T1000 (cell line): Measurements from ENCODE around the gene AMMECR1.
"Not testable (repeated sequence)": the region's sequence is repeated elsewhere in the genome, so short reads cannot be mapped to it uniquely, and the experiment has no call there.

ENCODE experiments used
- DNase-seq: peaks from one replicate; lab custom pipeline; 2025; ENCODE audit warnings: mixed read lengths; lab: John Stamatoyannopoulos, UW

Gene AMMECR1

DNA sequence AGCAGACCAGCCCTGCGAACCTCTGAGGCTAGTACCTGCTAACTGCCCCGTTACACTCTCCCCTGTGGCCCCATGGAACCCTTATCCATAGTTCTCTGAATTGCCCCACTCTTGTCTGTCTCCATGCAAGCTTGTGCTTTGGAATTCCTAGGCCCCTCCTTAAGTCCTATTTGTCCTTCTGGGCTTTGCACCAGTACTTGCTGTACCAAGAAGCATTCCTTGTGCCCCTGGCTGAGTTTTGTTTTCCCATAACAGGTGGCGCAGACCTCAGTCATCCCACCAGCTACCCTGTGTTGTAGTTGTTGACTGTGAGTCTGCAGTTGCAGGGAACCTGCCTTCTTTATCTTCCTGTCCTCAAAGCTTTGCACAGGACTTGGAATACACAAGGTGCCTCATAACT, 147.9 kb downstream of the AMMECR1 start:
- no peak for DNase-seq

DNA sequence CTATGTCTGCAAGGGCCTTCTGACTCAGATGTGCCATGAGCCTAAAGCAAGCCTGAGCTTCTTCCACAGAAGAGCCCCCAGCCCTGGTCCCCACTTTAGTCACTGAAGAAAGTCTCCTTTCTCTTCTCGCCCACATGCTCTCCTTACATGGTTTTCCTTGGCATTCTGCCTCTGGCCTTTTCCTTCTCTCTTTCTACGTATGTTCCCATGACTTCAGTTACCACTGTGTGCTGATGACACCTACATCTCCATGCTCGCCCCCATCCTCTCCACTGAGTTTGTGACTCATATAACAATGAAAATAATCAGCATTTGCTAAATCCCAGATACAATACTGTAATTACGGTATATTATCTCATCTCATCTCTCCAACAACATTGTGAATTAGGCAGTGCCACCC, 149.3 kb downstream of the AMMECR1 start:
- DNase-seq = peak; percentile 5

DNA sequence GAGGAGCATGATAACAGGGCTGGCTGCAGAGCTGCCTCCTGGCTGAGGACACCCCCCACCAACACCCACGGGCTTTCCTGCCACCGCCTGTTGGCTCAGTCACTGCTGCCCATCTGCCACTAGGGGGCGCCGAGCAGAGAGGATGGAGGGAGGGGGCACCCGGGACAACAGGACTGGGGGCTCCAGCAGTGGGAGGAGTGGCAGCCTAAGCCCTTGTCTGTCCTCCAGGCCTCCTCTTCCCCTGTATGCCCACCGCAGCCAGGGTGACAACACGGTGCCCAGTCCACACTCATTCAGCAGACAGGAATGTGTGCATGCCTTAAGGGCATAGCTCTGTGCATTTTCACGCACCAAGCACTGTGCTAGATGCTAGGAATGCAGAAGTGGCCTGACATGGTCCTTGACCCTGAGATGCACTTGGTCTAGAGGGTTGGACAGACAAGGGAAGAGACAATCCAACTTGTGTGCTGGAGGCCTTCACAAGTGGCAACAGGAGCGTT, 149.9 kb downstream of the AMMECR1 start:
- peak; percentile 18 for DNase-seq

DNA sequence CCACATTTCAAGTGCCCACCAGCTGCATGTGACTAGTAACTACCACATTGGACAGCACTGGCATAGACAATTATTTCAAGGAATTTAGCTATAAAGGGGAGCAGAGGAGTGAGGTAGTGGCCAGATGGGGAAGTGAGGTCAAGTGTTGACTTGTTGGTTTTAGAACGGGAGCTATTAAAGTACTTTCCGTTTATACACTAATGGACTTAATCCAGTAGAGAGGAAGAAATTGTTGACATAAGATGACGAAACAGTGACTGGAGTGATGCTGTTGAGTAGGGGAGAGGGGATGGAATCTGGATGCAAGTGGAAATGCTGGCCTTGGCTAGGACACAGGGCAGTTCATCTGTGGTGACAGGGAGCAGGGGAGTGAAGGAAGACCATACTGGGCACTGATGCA, 154.4 kb downstream of the AMMECR1 start:
- no peak for DNase-seq

DNA sequence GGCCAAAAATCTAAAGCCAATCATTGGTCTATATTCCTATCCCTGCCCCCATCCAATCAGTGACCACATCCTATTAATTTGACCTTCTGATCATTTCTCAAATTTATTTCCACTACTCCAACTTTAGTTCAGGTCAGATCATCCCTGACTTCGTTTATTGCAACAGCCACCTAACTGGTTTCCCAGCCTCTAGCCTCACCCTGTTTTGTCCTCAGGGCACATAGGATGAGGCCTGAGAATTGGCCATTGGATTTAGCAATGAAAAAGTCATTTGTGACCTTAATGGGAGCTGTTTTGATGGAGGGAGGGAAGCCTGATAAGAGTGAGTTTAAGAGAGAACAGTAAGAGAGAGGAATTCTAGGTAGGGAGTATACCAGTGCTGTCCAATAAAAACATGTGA, 155.0 kb downstream of the AMMECR1 start:
- no peak for DNase-seq

DNA sequence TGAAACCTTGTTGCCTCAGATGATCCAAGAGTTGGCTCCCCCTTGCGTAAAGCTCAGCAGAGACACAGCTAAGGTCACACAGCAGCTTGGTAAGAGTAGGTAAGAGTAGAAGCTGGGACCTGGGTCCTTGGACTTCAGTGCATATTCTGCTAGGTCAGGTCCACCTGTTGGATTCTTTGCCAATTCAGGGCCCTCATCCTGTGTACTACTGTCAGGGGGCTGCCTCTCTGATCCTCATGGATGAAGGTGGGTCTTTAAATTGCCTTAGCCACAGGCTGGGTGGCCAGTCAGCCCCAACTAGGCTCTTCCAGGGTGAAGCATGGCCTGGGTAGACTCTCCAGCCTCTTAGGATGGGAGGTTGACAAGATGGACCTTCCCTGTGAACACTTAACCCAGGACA, 155.8 kb downstream of the AMMECR1 start:
- DNase-seq = no peak

DNA sequence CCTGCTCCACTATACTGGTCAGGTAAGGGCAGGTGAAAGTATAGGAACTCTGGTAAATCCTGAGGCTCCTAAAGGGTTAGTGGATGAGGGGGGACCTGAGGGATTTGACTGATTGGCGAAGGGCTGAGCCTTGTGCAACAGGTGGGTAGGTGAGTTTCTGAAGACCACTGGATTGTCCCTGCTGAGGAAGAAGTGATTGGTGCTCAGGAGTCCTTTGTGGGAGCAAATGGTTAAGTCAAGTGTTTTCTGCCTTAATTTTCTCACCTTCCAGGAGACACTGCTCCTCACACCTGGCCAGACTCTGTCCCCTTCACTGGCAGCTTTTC, 156.6 kb downstream of the AMMECR1 start:
- DNase-seq = no peak

DNA sequence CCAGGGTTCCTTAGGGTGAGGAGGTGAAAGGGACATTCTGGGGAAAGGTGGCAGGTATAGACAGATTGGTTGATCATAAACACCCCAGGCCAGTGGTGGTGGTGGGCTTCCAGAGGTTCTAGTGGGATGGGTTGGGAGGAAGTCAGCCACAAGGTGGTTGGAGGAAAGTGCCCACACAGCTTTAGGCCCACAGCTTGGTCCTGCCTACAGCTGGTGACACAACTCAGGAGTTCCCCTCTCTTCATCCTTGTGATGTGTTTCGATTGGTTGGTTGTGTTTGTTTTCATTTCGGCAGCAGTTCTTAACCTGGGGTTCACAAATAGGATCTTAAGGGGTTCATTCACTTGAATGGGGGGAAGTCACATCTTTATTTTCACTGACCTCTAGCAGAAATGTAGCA, 158.0 kb downstream of the AMMECR1 start:
- no peak for DNase-seq

DNA sequence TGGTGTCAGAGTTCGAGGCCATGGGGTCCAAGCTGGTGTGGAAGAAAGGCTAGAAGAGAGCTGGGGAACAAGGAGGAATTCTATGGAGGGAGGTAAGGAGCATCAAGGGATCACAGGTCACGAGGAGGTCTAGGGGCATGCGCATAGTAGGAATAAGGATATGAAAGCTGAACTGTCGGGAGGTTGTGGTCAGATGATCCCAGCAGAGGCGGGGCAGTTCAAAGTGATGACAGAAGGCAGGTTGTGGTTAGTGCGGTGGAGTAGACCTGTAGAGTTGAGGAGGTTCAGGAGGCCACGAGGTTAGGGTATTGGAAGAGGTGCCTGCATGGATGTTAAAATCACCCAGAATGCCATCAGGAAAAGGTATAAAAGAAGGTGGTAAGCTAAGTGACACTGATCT, 158.7 kb downstream of the AMMECR1 start:
- no peak for DNase-seq

DNA sequence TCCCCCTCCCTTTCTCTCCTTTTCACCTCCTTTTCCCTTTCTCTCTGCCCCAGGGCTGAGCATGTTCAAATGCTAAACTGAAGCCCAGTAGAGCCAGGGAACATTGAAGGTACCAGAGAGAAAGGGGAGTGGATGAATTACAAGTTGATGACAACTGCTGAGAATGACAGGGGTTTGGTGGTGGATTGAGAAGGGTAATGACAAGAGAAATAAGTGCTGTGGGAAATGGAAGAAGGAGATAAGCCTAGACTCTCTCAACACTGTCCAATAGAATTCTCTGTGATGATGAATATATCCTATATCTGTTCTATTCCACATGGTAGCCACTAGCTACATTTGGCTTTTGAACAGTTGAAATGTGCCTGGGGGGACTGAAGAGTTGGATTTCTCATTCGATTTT, 160.4 kb downstream of the AMMECR1 start:
- no peak for DNase-seq

DNA sequence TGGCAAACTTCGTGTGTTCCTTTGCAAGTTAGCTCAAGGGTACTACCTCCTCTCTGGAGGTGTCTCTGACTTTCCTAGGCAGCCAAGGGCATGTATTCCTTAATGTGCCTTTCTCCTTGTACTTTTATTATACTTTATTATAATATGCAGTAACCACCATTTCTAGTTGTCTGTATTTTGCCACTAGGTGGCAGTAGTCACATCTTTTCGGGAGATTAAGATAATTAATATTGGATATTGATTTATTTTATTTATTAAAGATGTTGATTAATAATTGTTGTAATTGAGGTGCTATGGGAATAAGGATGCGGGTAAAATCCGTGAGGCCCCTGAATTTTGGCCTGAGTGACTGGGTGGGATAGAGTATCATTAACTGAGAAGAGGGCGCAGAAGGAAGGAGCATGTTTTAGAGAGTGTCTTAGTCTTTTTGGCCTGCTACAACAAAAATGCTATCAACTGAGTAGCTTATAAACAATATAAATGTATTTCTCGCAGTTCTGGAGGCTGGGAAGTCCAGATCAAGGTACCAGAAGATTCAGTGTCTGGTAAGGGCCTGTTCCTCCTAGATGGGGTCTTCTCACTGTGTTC, 161.6 kb downstream of the AMMECR1 start:
- DNase-seq = no peak

DNA sequence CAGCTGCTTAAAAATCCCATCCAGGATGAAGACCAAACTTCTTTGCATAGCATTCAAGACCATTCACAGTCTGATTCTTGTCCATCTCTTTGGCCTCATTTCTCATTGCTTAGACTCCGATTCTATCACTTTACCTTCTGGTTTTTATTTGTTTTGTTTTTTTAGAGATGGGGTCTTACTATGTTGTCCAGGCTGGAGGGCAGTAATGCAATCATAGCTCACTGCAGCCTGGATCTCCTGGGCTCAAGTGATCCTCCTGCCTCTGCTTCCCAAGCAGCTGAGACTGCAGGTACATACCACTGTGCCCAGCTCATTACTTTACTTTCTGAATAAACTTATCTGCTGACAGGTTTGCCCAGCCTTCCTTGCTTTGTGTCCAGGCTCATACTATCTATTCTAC, 162.1 kb downstream of the AMMECR1 start:
- no peak for DNase-seq

DNA sequence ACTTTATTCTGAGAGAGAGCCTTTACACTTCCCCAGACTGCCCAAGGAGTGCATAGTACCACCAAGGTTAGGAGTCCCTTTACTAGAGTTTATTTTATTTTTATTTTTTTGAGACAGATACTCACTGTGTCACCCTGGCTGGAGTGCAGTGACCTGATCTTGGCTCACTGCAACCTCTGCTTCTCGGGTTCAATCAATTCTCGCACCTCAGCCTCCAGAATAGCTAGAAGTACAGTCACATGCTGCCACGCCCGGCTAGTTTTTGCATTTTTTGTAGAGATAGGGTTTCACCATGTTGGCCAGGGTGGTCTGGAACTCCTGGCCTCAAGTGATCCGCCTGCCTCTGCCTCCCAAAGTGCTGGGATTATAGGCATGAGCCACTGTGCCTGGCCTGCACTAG, 163.6 kb downstream of the AMMECR1 start:
- DNase-seq = not testable (repeated sequence)

DNA sequence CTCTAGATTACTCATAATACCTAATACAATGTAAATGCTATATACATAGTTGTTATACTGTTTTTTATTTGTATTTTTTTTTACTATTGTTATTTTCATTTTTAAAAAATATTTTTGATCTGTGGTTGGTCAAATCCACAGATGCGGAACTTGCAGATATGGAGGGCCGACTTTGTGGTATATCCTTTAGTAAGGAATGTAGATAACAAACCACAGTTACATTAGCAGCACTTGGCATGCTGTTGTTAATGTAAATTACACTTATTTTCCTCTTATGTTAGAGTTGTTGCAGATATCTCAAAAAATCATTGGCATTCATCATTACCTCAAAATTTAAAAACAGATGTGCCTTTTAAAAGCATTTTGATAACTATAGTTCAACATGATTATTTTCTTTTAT, 164.0 kb downstream of the AMMECR1 start:
- DNase-seq = no peak

DNA sequence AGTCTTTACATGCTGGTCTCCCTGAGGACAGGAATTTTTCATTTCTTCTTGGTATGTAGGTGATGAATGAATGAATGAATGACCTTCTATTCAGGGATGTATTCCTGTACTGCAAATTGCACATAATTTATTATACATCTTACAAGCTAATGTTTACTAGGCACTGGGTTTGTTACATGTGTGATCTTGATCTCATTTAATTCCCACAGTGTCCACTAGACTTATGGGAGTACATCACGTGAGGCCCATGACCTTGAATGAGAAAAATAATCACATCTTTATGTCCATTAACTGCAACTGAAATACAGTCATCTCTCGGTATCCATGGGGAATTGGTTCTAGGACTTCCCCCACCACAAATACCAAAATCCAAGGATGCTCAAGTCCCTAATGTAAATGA, 164.6 kb downstream of the AMMECR1 start:
- DNase-seq = no peak

DNA sequence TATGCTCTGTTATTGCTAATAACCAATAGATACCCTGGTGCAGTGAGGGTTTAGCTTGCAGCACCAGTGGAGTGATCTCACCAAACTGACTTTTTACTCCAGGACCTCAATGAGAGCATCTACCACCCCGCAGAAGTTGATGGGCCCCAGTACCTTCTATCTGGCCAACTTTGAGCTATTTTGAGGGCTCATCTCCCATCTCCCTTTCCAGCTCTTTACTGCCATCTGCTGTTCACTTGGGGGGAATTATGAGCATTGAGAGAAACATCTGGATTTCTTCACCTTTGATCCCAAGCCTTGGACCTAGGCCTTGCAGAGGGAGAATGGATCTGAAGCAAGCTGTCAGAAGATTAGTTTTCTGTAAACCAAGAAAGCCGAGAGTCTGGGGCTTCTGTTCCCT, 171.4 kb downstream of the AMMECR1 start:
- no peak for DNase-seq

DNA sequence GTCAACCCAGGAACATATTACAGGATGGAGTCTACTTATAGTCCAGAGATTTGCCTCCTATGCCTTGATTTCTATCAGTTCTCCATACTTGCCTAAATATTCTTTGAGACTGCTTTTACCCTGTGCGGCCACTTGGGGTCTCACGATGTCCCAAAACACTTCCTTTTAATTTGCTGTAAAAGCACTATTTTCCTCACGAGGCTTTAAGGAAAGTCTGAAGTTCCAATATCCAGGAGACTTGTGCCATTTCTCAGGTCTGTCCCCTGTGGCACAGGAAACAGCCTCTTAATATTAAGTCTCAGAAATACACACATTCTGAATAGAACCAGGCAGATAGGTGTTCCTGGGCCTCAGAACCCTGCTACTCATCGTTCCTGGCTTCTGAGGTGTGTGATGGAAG, 172.0 kb downstream of the AMMECR1 start:
- no peak for DNase-seq

DNA sequence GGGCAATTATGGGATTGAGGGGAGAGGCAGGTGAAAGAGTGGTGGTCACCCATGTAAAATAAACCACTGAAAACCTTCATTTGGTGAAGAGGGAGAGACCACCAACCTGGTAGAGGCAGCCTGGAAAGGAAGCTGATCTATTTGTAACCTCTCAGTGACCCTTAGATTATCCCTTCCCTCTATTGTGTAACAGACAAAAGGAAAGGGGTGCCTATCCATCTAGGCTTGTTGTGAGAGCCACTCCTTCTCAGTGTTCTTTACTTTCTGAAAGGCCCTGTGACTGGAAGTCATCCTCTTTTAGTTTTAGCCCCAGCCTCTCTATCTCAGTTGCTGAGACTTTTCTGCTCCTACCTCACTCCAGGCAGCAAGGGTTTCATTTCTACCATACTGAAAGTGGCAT, 172.6 kb downstream of the AMMECR1 start:
- no peak for DNase-seq
